Measurements from ENCODE around the gene NDUFA3.

Gene NDUFA3

GRCh38 chr19:54104998-54105715 is 2.5 kb downstream of the NDUFA3 start (continued):
- TF ChIP-seq TSHZ2 (CRISPR knock-in tag; IDR thresholded peaks at IDR 0.05) (no peak), GLIS3 (CRISPR knock-in tag; IDR thresholded peaks at IDR 0.05) (no peak), BACH2 (CRISPR knock-in tag; IDR thresholded peaks at IDR 0.05; ENCODE audit: borderline replicate concordance) (no peak), ZNF8 (CRISPR knock-in tag; IDR thresholded peaks at IDR 0.05) (no peak), TCF4 (CRISPR knock-in tag; IDR thresholded peaks at IDR 0.05; ENCODE audit: borderline replicate concordance) (no peak), PATZ1 (CRISPR knock-in tag; IDR thresholded peaks at IDR 0.05; ENCODE audit: borderline replicate concordance) (no peak), ARNTL (CRISPR knock-in tag; IDR thresholded peaks at IDR 0.05; ENCODE audit: borderline replicate concordance, low read depth) (no peak)

- no peak for ATAC-seq
- TF ChIP-seq BACH2 (CRISPR knock-in tag; IDR thresholded peaks at IDR 0.05; ENCODE audit: borderline replicate concordance) (no peak), CREB5 (CRISPR knock-in tag; IDR thresholded peaks at IDR 0.05; ENCODE audit: low read depth) (no peak), GLIS3 (CRISPR knock-in tag; IDR thresholded peaks at IDR 0.05) (no peak), TOX (CRISPR knock-in tag; IDR thresholded peaks at IDR 0.05; ENCODE audit: borderline replicate concordance) (no peak), CSRNP3 (CRISPR knock-in tag; IDR thresholded peaks at IDR 0.05) (no peak)
These were observed 3.1 kb downstream of the NDUFA3 start for GRCh38 chr19:54105796-54106195.

GRCh38 chr19:54106716-54107115 is 4.1 kb downstream of the NDUFA3 start:
- no peak for ATAC-seq
- TF ChIP-seq OSR1 (CRISPR knock-in tag; IDR thresholded peaks at IDR 0.05) (no peak), RARB (CRISPR knock-in tag; IDR thresholded peaks at IDR 0.05) (no peak), TSHZ2 (CRISPR knock-in tag; IDR thresholded peaks at IDR 0.05) (no peak), PPARA (CRISPR knock-in tag; IDR thresholded peaks at IDR 0.05; ENCODE audit: borderline replicate concordance) (no peak), ZNF565 (CRISPR knock-in tag; conservative IDR thresholded peaks at IDR 0.05; ENCODE audit: low read depth) (no peak), CSDC2 (CRISPR knock-in tag; IDR thresholded peaks at IDR 0.05) (no peak), ARNTL (CRISPR knock-in tag; IDR thresholded peaks at IDR 0.05; ENCODE audit: borderline replicate concordance, low read depth) (no peak), CSRNP3 (CRISPR knock-in tag; IDR thresholded peaks at IDR 0.05) (no peak), BACH2 (CRISPR knock-in tag; IDR thresholded peaks at IDR 0.05; ENCODE audit: borderline replicate concordance) (no peak), ESRRG (CRISPR knock-in tag; IDR thresholded peaks at IDR 0.05) (no peak), ZFP3 (CRISPR knock-in tag; IDR thresholded peaks at IDR 0.05) (no peak), POU6F1 (CRISPR knock-in tag; IDR thresholded peaks at IDR 0.05; ENCODE audit: borderline replicate concordance, low read depth) (no peak)

Data from SK-N-SH treated with all-trans-retinoic acid at 6 μM for 48 hours (cell line).